ENCODE results near the gene RABGEF1. TPM values are rescaled to one million over a fixed set of nuclear protein-coding genes. Genes with fewer than 3 reads are reported as not detected.

RABGEF1 gene
- total RNA-seq, 1 donor from 2014 or later: 33.2 TPM

- Mint-ChIP-seq H3K36me3 (ENCODE audit: low read depth, unreplicated experiment) (peaks cover 5% of the 10 kb centered on the region), H3K9me3 (ENCODE audit: unreplicated experiment) (no peaks in the 10 kb centered on the region), H3K27me3 (ENCODE audit: low read depth, unreplicated experiment) (no peaks in the 10 kb centered on the region), H3K4me1 (ENCODE audit: low read depth, unreplicated experiment) (peaks cover 15% of the 10 kb centered on the region), H3K4me3 (ENCODE audit: unreplicated experiment) (no peak overlapping the region), H3K27ac (ENCODE audit: unreplicated experiment) (no peak overlapping the region)
- Histone ChIP-seq H3K79me2 (ENCODE audit: insufficient read depth, low read length) (peaks cover 84% of the 10 kb centered on the region), H2AFZ (ENCODE audit: low read depth, low read length) (no peak overlapping the region), H3K9ac (ENCODE audit: low read length) (no peak overlapping the region), H3K4me1 (ENCODE audit: insufficient read depth, low read length) (peaks cover 4% of the 10 kb centered on the region), H3K9me3 (ENCODE audit: insufficient read depth, low read depth, low read length) (no peaks in the 10 kb centered on the region), H3K36me3 (ENCODE audit: insufficient read depth, low read length) (peaks cover 3% of the 10 kb centered on the region), H3K27me3 (ENCODE audit: insufficient read depth, low read length) (no peaks in the 10 kb centered on the region), H4K20me1 (ENCODE audit: insufficient read depth, low read length) (peaks cover 77% of the 10 kb centered on the region), H3K4me3 (ENCODE audit: insufficient read depth, low read depth, low read length) (no peak overlapping the region), H3K27ac (ENCODE audit: low read depth, low read length) (no peak overlapping the region), H3K4me2 (ENCODE audit: low read length) (no peak overlapping the region)
- TF ChIP-seq EZH2 (IDR thresholded peaks at IDR 0.05; ENCODE audit: insufficient read depth, low read length) (no peak), CTCF (IDR thresholded peaks at IDR 0.05; ENCODE audit: insufficient read depth, low read depth, low read length) (no peak)
- FAIRE-seq (no peak), DNase-seq (ENCODE audit: low read depth) (no peak)
These were observed 28.6 kb downstream of the RABGEF1 start for GRCh38 chr7:66768865-66769832.

GRCh38 chr7:66769833-66770512 lies 29.4 kb downstream of the RABGEF1 start:
- Mint-ChIP-seq H3K9me3 (ENCODE audit: unreplicated experiment) (no peaks in the 10 kb centered on the region), H3K36me3 (ENCODE audit: low read depth, unreplicated experiment) (peaks cover 10% of the 10 kb centered on the region), H3K27ac (ENCODE audit: unreplicated experiment) (no peak overlapping the region), H3K4me1 (ENCODE audit: low read depth, unreplicated experiment) (peaks cover 15% of the 10 kb centered on the region), H3K4me3 (ENCODE audit: unreplicated experiment) (no peak overlapping the region), H3K27me3 (ENCODE audit: low read depth, unreplicated experiment) (no peaks in the 10 kb centered on the region)
- H3K27ac ChIP-seq (ENCODE audit: low read depth, low read length): no peak overlapping the region
- H3K9me3 ChIP-seq (ENCODE audit: insufficient read depth, low read depth, low read length): no peaks in the 10 kb centered on the region
- no peak overlapping the region for H3K4me3 ChIP-seq (ENCODE audit: insufficient read depth, low read depth, low read length)
- no peak for DNase-seq (ENCODE audit: low read depth)
- H3K9ac ChIP-seq (ENCODE audit: low read length): no peak overlapping the region
- no peaks in the 10 kb centered on the region for H3K27me3 ChIP-seq (ENCODE audit: insufficient read depth, low read length)
- H4K20me1 ChIP-seq (ENCODE audit: insufficient read depth, low read length): peaks cover 70% of the 10 kb centered on the region
- H3K4me1 ChIP-seq (ENCODE audit: insufficient read depth, low read length): peaks cover 4% of the 10 kb centered on the region
- H2AFZ ChIP-seq (ENCODE audit: low read depth, low read length): no peak overlapping the region
- no peak overlapping the region for H3K4me2 ChIP-seq (ENCODE audit: low read length)
- H3K36me3 ChIP-seq (ENCODE audit: insufficient read depth, low read length): peaks cover 5% of the 10 kb centered on the region
- no peak for FAIRE-seq
- no peak for TF ChIP-seq EZH2 (IDR thresholded peaks at IDR 0.05; ENCODE audit: insufficient read depth, low read length)
- no peak for TF ChIP-seq CTCF (IDR thresholded peaks at IDR 0.05; ENCODE audit: insufficient read depth, low read depth, low read length)
- peaks cover 84% of the 10 kb centered on the region for H3K79me2 ChIP-seq (ENCODE audit: insufficient read depth, low read length)

Data from astrocyte (in vitro differentiated cells and primary cell).